ENCODE data around the gene LUC7L3.
A peak's percentile ranks its signal among the peaks of the same experiment; 100 is the strongest.

LUC7L3 gene, protein sequence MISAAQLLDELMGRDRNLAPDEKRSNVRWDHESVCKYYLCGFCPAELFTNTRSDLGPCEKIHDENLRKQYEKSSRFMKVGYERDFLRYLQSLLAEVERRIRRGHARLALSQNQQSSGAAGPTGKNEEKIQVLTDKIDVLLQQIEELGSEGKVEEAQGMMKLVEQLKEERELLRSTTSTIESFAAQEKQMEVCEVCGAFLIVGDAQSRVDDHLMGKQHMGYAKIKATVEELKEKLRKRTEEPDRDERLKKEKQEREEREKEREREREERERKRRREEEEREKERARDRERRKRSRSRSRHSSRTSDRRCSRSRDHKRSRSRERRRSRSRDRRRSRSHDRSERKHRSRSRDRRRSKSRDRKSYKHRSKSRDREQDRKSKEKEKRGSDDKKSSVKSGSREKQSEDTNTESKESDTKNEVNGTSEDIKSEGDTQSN

DNA sequence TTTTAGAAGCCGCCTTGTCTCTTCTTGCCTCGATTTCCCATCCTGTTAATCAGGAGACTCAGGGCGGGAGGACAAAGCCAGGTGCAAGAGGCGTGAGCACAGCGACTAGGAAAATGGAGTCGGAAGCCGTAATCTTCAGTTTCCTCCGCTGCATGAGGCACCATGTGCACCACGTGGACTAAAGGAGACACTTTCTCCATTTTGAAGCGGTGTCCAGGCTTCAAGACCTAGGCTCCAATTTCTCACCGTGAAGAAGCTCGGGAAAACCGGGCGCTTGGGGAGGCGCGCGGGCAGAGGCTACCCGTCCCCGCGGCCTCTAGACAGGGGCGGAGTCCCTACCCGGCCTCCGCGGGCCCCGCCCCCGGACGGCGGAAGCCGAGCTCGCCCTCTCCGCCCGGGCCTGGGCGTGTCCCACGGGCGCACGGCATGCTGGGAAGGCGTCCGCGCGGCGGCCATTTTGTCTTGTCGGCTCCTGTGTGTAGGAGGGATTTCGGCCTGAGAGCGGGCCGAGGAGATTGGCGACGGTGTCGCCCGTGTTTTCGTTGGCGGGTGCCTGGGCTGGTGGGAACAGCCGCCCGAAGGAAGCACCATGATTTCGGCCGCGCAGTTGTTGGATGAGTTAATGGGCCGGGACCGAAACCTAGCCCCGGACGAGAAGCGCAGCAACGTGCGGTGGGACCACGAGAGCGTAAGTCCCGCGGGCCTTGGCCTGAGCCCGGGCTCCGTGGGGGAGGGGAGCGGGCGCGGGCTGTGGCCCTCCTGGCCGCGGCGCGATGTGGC, at the start of gene LUC7L3:
Gene LUC7L3 (plus strand): TSS at position 460 of the 780 bp plus-strand sequence. CDS start 130 bp downstream, at position 590.
- H3K4me3 ChIP-seq (ENCODE audit: low read depth, low read length), result peak within 1 kb of the TSS; percentile 99
- TF ChIP-seq, protein P1, sequence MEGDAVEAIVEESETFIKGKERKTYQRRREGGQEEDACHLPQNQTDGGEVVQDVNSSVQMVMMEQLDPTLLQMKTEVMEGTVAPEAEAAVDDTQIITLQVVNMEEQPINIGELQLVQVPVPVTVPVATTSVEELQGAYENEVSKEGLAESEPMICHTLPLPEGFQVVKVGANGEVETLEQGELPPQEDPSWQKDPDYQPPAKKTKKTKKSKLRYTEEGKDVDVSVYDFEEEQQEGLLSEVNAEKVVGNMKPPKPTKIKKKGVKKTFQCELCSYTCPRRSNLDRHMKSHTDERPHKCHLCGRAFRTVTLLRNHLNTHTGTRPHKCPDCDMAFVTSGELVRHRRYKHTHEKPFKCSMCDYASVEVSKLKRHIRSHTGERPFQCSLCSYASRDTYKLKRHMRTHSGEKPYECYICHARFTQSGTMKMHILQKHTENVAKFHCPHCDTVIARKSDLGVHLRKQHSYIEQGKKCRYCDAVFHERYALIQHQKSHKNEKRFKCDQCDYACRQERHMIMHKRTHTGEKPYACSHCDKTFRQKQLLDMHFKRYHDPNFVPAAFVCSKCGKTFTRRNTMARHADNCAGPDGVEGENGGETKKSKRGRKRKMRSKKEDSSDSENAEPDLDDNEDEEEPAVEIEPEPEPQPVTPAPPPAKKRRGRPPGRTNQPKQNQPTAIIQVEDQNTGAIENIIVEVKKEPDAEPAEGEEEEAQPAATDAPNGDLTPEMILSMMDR (IDR thresholded peaks at IDR 0.05; ENCODE audit: control insufficient read depth, extremely low read depth, insufficient read depth), result no peak
- peak; percentile 75 for DNase-seq (ENCODE audit: low read depth)

DNA sequence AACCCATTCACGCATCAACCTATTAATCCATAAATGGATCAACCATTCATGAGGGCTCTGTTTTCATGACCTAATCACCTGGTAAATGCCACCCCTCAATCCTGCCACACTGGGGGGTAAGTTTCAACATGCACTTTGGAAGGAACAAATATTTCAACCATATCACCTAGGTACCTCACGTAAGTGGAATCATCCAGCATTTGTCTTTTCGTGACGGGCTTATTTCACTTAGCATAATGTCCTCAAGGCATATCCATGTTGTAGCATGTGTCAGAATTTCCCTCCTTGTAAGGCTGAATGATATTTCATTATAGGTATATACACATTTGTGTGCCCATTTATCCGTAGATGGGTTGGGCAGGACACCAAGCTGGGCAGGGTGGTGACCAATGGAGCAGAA, 47.3 kb upstream of the LUC7L3 start:
- TF ChIP-seq, protein P1 (IDR thresholded peaks at IDR 0.05; ENCODE audit: control insufficient read depth, extremely low read depth, insufficient read depth), result no peak
- DNase-seq (ENCODE audit: low read depth), result no peak
- H3K4me3 ChIP-seq (ENCODE audit: low read depth, low read length), result no peak overlapping the region

DNA sequence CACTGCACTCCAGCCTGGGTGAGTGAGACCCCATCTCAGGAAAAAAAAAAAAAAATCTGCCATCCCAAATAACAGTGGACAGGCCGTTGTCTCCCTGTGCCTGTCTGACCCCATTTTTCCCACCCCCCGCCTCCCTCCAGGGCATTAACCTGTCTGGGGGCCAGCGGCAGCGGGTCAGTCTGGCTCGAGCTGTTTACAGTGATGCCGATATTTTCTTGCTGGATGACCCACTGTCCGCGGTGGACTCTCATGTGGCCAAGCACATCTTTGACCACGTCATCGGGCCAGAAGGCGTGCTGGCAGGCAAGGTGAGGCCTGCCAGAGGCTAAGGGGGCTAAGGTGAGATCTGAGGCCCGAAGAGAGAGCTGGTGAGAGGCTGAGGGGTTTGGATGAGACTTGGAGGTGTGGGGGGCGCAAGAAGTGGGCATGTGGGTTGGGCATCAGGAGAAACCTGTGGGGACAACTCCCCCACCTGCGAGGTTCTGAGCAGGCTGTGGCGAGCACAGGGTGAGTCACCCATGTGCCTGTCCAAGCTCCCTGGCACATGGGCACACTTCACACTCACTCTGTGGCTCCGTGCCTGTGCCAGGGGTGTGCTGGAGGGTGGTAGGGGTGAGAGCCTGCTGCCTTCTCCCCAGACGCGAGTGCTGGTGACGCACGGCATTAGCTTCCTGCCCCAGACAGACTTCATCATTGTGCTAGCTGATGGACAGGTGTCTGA, 46.4 kb upstream of the LUC7L3 start:
- no peak for DNase-seq (ENCODE audit: low read depth)
- H3K4me3 ChIP-seq (ENCODE audit: low read depth, low read length), result no peak overlapping the region
- TF ChIP-seq, protein P1 (IDR thresholded peaks at IDR 0.05; ENCODE audit: control insufficient read depth, extremely low read depth, insufficient read depth), result no peak

DNA sequence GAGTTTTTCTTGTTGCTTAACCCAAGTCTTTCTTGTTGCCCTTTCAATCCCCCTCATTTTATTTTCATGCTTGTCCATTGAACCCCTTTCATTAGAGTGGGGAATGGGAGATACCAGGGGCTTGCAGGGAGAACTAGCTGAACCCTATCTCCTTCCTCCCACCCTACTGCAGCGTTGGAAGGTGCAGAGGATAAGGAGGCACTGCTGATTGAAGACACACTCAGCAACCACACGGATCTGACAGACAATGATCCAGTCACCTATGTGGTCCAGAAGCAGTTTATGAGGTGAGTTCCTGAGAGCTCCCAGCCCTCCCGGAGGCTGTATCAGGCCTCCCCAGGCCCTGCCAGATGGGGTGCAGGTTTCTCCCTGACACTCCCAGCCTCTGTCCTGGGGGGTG, 44.2 kb upstream of the LUC7L3 start:
- TF ChIP-seq, protein P1 (IDR thresholded peaks at IDR 0.05; ENCODE audit: control insufficient read depth, extremely low read depth, insufficient read depth), result no peak
- DNase-seq (ENCODE audit: low read depth), result no peak
- H3K4me3 ChIP-seq (ENCODE audit: low read depth, low read length), result no peak overlapping the region

DNA sequence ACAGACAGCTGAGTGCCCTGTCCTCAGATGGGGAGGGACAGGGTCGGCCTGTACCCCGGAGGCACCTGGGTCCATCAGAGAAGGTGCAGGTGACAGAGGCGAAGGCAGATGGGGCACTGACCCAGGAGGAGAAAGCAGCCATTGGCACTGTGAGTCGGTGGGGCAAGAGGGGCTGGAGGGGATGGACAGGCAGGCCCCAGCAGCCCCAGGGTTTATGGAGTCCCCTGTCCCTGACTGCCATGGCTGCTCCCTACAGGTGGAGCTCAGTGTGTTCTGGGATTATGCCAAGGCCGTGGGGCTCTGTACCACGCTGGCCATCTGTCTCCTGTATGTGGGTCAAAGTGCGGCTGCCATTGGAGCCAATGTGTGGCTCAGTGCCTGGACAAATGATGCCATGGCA, 43.8 kb upstream of the LUC7L3 start:
- H3K4me3 ChIP-seq (ENCODE audit: low read depth, low read length), result no peak overlapping the region
- TF ChIP-seq, protein P1 (IDR thresholded peaks at IDR 0.05; ENCODE audit: control insufficient read depth, extremely low read depth, insufficient read depth), result no peak
- no peak for DNase-seq (ENCODE audit: low read depth)

DNA sequence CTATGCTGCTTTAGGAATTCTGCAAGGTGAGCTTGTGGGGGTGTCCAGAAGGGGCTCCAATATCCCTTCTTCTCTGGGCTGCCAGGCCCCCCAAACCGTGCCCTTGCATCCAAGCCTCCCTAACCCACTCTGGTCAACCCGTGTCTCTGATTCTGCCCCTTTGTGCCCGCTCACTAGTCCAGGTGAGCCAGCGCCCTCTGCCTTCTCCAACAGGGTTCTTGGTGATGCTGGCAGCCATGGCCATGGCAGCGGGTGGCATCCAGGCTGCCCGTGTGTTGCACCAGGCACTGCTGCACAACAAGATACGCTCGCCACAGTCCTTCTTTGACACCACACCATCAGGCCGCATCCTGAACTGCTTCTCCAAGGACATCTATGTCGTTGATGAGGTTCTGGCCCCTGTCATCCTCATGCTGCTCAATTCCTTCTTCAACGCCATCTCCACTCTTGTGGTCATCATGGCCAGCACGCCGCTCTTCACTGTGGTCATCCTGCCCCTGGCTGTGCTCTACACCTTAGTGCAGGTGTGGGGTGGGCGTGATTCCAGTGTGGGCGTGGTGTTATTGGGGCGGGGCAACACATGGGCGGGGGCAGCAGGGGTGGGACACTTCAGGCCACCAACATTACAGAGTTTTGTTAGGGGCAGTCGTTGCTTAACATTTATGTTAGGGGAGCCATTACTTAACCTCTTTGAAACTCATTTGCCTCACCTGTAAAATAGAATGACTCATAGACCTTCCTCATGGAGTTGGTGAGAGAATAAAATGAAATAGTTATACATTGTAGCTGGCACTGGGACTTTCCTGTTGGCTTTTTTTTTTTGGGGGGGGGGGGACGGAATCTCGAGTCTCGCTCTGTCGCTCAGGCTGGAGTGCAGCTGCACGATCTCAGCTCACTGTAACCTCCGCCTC, 43.1 kb upstream of the LUC7L3 start:
- no peak overlapping the region for H3K4me3 ChIP-seq (ENCODE audit: low read depth, low read length)
- no peak for DNase-seq (ENCODE audit: low read depth)
- TF ChIP-seq, protein P1 (IDR thresholded peaks at IDR 0.05; ENCODE audit: control insufficient read depth, extremely low read depth, insufficient read depth), result no peak

Measured in LNCaP clone FGC (cell line).